HG03432 (cell line): ENCODE data around the gene ZSWIM1.
"Not testable (repeated sequence)": the region's sequence is repeated elsewhere in the genome, so short reads cannot be mapped to it uniquely, and the experiment has no call there.

Experiments used
- ATAC-seq: cut with Tn5 transposase; IDR thresholded peaks from one replicate; pipeline ENCODE4 v1.9.1; 2021; ENCODE audit warnings: mild to moderate bottlenecking, moderate library complexity; ENCODE audit not compliant: unreplicated experiment

ZSWIM1 gene

GRCh38 chr20:45853484-45853883 is 27.5 kb upstream of the ZSWIM1 start:
- no peak for ATAC-seq

DNA sequence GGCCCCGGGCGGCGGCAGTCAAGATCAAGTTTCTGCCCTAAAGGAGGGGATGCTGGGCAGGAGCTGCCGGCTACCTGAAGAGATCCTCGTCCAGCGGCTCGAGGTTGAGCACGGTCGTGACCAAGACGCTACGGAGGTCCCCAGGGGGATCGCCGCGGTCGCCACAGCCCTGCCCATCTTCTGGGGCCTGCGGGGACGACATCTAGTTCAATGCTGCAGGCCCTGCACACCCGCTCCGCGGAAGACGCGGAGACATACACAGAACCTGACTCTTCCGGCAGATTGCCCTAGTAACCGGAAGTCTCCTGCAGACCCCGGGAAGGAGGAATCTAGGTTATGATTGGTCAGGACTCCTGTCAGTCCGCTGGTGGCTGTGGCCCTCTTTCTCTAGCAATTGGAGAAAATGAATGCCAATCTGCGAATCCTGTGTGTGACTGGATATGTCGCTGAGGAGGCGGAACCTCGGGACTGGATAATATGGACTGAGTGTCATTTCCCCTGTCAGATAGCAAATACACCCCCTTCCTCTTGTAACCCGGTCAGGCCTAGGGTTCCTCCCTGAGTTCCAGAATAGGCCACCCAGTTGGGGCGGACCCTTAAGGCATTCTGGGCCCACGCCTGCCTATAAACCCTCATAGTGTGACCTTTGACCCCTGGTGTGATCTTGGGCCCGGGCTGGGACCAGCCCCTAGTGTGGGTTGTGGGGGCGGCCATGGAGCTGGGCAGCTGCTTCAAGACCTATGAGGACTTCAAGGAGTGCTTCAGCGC is 23.7 kb upstream of the ZSWIM1 start, which contains the start of the genes ACOT8 and ZSWIM3:
Gene ACOT8, minus strand, starts transcription at position 279 of the 768 bp plus-strand sequence. Its CDS starts 77 bp downstream, at position 202.
Gene ZSWIM3, plus strand, starts transcription at position 501 of the 768 bp plus-strand sequence. Its CDS starts 212 bp downstream, at position 713.
- peak; percentile 91 for ATAC-seq

GRCh38 chr20:45857882-45858216 is 23.2 kb upstream of the ZSWIM1 start:
- ATAC-seq, result peak; percentile 28

DNA sequence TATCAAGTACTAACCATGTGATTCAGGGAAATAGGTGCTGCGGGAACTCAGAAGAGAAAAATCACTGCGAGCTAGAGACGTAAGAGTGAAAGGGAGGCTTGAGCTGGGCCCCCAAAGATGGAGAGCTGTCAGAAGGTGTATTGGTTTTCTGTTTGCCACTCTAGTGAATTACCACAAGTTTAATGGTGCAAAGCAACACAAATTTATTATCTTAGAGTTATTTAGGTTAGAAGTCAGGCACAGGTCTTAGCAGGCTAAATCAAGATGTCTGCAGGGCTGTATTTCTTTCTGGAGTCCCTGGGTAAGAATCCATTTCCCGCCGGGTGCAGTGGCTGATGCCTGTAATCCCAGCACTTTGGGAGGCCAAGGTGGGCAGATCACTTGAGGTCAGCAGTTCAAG is 21.1 kb upstream of the ZSWIM1 start:
- no peak for ATAC-seq

DNA sequence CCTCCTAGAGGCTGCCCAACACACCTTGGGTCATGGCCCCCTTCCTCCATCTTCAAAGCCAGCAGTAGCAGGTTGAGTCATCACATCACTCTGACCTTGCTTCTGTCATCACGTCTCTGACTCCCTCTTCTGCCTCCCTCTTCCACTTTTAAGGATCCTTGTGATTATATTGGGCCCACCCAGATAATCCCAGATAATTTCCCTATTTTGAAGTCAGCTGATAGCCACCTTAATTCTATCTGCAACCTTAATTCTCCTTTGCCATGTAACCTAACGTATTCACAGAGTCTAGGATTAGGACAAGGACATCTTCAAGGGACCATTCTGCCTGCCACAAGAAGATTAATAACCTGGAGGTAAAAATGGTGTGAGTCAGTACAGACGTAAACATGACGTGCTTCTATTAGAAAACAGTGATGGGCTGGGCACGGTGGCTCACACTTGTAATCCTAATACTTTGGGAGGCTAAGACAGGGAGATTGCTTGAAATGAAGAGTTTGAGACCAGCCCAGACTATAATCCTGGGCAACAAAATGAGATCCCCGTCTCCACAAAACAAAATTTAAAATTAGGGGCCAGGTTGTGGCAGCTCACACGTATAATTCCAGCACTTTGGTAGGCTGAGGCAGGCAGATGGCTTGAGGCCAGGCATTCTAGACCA is 20.3 kb upstream of the ZSWIM1 start:
- ATAC-seq, result no peak

GRCh38 chr20:45861221-45862075 is 19.6 kb upstream of the ZSWIM1 start:
- no peak for ATAC-seq

DNA sequence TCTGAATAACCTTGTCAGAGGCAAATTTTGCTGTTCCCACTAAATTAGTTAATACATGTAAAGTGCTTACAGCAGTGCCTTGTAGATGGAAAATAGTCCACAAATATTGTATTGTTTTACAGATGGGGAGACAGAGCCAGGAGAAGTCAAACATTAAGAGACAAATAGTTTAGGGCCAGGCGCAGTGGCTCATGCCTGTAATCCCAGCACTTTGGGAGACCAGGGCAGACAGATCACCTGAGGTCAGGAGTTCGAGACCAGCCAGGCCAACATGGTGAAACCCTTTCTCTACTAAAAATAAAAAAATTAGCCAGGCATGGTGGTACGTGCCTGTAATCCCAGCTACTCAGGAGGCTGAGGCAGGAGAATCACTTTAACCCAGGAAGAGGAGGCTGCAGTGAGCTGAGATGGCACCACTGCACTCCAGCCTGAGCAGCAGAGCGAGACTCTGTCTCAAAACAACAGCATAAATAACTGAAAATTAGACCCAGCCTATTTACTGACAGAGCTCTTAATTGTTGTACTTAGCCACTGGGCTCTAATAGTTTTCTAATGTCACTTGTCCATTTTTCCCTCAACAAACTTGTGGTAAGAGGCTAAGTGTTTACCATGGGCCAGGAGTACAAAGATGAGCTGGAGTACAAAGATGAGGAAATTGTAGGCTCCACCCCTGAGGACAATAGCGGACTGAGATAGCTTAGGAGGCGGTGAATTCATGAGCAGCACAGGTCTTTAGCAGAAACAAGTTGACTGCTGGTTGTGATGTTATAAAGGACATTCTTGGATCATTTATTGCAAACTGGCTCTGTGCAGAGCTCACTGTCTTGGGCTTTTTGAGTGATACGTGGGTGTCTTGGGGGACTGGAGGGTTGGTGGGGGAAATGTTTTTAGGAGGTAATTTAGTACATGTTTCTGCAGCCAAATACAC is 17.2 kb upstream of the ZSWIM1 start:
- ATAC-seq, result no peak

- ATAC-seq, result no peak
Observed at GRCh38 chr20:45866454-45866853, 14.6 kb upstream of the ZSWIM1 start.

DNA sequence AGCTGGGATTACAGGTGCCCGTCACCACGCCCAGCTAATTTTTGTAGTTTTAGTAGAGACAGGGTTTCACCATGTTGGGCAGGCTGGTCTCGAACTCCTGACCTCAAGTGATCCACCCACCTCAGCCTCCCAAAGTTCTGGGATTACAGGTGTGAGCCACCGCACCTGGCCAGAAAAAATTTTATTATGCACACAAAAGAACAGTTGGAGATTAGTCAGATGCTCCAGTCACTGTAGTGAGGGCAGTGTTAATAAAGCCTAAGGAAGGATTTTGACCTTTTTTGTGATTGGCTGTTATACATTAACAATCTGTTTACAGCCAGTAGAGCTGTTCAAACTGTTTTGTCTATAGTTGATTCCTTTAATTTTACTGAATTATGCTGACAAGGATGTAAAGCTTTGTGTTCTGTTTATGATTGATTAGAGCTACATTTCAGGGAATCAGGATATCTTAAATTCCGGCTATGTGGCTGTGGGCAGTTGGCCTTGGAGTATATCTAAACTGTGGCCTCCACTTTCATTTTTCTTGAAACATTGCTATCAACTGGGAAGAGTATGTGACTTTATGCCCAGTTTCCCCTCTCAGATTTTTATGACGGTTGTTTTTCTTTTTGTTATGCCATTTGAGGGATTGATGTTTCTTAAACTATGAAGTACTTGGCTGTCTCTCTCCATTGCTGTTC is 13.8 kb upstream of the ZSWIM1 start:
- no peak for ATAC-seq

- ATAC-seq, result no peak
Observed at GRCh38 chr20:45867819-45868176, 13.2 kb upstream of the ZSWIM1 start.

- ATAC-seq, result no peak
Observed at GRCh38 chr20:45872626-45873025, 8.4 kb upstream of the ZSWIM1 start.

DNA sequence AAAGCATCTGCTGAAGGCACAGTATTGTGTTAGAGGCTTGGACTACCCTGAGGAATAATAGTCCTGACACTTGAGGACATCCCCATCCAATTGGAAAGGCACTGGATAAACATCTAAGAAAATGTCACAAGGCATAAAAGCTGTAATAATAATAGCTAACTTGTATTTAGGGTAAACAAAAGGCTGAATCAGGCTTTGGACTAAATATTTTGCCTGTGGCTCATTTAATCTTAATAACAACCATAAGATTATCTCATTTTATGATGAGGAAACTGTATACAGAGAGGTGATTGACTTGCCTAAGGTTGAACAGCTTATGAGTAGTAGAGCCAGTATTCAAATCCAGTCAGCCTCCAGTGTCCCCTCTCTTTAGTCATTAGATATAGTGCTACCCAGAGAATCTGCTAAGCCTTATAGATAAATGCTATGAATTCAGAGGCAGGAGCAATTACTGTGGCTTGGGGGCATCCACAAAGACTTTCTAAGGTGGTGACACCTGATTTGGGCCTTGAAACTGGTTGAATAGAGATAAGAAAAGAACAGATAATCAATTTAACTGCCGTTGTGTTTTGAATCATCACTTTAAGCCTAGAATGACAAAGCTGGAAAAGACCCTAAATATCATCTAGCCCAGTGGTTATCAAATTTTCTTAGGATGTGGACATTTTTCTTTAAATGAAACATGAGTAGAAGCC is 7.5 kb upstream of the ZSWIM1 start:
- ATAC-seq, result no peak

DNA sequence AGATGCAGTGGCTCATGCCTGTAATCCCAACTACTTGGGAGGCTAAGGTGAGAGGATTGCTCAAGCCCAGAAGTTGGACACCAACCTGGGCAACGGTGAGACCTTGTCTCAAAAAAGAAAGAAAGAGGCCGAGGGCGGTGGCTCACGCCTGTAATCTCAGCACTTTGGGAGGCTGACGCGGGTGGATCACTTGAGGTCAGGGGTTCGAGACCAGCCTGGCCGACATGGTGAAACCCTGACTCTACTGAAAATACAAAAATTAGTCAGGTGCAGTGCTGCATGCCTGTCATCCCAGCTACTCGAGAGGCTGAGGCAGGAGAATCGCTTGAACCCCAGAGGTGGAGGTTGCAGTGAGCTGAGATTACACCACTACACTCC is 6.9 kb upstream of the ZSWIM1 start:
- not testable (repeated sequence) for ATAC-seq

GRCh38 chr20:45874576-45874975 is 6.5 kb upstream of the ZSWIM1 start:
- ATAC-seq, result no peak

DNA sequence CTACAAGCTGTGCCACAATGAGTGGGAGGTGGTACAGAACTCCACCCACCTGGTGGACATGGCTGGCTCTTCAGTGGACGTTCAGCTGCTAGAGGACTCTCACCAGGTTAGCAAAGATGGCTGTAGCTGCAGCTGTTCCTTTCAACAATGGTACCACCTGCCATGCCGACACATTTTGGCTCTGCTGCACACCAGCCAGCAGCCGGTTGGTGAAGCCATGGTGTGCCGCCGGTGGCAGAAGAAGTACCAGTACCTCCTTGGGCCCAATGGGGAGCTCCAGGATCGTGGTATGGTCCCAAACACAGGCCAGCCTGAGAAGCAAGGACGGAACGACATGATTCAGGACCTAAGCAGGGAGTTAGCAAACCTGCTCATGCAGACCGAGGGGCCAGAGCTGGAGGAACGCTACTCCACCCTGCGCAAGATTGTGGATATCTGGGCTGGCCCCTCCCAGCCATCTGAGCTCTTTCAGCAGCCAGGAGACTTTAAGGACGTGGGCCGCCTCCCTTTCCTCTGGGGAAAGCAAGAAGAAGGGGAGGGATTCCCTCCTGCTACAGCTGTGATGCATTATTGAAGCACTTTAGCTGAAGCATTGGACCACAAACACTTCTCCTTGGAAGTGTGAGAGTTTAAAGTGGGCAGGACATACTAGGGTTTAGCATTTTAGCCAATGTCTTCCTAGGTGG is 2.8 kb upstream of the ZSWIM1 start:
- no peak for ATAC-seq

GRCh38 chr20:45882469-45883099 is 1.6 kb downstream of the ZSWIM1 start:
- no peak for ATAC-seq

GRCh38 chr20:45883100-45883469 is 2.1 kb downstream of the ZSWIM1 start:
- ATAC-seq, result no peak

DNA sequence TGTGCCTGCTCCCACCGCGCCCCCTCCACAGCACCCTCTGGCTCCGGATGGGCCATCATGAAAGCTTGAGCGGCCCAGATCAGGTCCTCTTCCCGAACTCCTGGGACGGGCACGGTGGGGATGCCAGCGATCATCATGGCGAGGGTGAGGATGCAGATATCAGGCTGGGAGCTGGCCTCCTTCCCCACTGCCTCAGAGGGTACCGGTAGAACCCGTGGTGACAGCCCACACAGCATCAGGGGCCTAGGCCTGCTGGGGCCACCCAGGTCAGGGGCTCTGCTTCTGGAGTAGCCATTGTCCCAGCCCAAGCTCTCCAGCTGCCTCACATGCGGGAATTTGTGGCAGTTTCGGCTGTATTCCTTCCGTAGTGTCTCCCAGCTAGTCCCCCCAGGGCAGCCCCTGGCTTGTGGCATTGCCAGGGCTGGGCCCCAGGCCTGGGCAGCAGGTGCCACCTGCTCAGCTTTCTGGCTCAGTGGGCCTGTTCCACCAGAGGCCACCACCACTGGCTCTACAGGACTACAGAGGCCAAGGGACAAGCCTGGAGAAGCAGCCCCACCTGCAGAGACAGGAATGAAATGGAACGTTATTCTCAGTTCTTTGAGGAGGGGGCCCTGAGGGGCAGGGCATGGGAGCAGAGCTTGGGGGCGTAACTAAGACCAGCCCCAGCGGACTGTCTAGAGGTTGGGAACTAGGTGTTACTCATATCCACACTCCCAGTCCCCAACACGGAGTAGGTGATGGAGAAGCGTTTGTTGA is 5.7 kb downstream of the ZSWIM1 start:
- ATAC-seq, result no peak
